ENCODE data around the gene MTG2. TPM values are rescaled to one million over a fixed set of nuclear protein-coding genes. Genes with fewer than 3 reads are reported as not detected.
"Not testable (repeated sequence)": the region's sequence is repeated elsewhere in the genome, so short reads cannot be mapped to it uniquely, and the experiment has no call there.

Gene MTG2
- total RNA-seq, 1 donor from 2014 or later, result 14.8 TPM

DNA sequence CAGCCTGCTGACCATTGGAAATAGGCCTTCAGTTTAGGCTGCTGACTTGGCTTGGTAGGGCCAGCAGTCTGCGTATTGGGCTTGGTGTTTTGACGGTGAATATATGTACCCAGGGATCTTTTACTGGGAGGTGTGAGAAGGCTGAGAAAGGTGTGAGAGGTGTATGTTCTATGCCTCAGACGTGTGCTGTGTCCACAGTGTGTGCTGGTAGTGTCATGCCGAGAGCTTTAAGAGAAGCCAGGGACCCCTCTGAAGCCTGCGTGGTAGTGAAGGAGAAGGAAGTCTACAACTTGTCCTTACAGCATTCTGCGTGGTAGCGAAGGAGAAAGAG, 37.2 kb upstream of the MTG2 start:
- DNase-seq, result no peak

DNA sequence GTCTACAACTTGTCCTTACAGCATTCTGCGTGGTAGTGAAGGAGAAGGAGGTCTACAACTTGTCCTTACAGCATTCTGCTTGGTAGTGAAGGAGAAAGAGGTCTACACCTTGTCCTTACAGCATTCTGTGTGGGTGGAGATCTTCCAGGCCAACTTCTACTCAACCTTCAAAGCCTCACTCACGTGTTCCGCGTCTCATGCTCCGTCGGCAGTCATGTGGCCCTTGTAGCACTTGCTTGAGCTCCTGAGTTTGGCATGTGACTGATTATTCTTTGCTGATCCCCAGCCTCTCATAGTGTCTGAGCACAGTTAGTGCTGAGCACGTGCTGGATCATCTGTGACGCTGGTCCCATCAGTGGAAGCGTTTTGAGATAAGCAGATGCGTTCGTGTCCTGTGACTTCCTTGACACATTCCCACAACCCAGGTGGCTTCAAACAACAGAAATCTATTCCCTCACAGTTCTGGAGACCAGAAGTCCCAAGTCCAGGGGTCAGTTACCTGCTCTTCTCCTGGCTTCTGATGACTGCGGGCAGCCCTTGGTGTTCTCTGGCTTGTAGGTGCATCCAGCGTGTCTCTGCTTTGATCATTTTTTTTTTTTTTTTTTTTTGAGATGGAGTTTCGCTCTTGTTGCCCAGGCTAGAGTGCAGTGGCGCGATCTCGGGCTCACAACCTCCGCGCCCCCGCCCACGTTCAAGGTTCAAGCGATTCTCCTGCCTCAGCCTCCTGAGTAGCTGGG, 36.6 kb upstream of the MTG2 start:
- no peak for DNase-seq

GRCh38 chr20:62147125-62147524, 35.7 kb upstream of the MTG2 start:
- DNase-seq, result no peak

DNA sequence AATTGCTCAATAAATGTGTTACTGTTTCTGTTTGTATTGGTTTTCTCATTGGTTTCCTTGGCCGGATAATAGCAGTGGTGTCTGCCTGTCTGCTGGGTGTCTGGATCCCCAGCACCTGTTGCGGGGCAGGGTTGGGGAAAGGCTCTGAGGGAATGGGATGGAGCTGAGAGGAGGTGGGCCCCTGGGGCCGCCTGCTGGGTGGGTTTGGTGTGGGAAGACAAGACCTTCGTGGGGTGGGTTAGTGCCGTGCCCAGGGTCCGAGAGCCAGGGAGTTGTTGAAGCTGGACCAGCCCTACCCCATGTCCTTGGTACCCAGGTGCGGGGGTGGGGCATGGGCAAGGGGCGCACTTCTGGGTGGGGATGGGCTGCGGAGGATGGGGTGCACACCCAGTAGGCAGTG, 35.3 kb upstream of the MTG2 start:
- no peak for DNase-seq

DNA sequence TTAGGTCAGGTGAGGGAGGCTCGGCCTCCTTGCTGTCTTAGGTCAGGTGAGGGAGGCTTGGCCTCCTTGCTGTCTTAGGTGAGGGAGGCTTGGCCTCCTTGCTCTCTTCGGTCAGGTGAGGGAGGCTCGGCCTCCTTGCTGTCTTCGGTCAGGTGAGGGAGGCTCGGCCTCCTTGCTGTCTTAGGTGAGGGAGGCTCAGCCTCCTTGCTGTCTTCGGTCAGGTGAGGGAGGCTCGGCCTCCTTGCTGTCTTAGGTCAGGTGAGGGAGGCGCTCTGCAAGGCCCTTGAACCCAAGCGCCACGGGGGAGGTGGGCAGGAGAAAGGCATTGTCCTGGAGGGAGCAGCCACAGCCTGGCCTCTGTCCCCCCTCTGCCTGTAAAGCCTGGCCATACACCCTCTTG, 34.4 kb upstream of the MTG2 start:
- not testable (repeated sequence) for DNase-seq

- no peak for DNase-seq
These were observed 33.9 kb upstream of the MTG2 start for GRCh38 chr20:62148908-62149314.

DNA sequence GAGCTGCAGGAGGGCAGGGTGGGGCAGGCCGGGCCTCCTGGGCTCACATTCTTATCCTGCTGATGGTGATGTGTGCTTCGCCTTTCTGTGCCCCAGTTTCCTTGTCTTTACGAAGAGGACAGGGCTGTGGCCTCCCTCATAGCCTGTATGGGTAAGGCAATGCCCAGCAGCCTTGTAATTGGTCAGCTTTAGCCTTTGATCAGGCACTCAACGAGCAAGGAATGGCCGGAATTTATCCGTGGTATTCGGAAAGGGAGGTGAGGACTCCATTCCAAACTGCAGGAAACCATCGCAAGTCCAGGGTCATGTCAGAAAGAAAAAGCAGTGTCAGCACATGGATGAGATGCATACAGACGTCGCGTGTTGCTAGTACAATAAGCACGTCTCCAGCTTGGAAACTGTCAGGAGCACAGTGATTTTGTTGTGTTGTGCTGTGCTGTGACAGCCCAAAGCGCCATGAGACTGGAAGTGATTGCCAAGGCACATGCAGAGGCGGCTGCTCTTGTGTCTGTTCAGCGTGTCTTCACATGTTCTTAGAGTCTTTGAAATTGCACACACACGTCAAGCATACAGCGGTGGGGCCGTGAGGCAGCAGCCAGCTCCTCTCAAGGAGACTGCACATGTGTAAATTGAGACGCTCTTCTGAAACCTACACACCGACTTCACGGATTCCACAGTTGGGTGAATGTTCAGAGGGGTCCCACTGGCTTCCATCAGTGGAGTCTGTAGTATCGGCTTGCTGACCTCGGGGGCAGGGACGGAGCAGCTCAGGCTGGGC, 33.1 kb upstream of the MTG2 start:
- no peak for DNase-seq

DNA sequence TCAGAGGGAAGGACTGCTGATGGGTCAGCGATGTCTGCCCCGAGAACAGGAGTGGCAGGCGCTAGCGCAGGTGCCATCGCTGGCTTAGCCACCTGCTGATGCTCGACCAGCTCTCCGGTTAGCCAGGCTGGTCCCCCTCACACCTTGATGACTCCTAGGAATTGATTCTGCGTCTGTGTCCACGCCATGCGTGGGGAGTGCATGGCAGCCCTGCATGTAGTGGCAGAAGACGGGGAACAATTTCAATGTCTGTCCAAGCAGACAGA, 32.6 kb upstream of the MTG2 start:
- no peak for DNase-seq

GRCh38 chr20:62151225-62151624, 31.6 kb upstream of the MTG2 start:
- DNase-seq, result no peak

DNA sequence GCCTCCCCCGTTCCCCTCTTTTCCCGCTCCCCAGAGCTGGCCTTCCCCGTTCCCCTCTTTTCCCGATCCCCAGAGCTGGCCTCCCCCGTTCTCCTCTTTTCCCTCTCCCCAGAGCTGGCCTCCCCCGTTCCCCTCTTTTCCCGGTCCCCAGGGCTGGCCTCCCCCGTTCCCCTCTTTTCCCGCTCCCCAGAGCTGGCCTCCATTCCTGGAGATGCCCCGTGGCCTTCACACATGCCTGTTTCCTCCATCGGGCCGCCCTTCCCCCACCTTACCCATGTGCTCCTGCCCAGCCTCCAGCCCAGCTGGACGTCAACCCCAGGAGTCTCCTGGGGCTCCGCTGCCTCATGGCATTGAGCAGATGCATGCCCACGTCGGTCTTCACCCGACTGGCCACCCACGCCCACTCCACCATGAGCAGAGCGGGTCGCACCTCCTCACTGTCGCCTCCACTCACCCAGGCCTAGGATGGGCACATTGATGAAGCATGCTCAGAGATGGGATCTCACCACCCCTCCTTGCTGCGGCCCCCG, 30.9 kb upstream of the MTG2 start:
- DNase-seq, result no peak

DNA sequence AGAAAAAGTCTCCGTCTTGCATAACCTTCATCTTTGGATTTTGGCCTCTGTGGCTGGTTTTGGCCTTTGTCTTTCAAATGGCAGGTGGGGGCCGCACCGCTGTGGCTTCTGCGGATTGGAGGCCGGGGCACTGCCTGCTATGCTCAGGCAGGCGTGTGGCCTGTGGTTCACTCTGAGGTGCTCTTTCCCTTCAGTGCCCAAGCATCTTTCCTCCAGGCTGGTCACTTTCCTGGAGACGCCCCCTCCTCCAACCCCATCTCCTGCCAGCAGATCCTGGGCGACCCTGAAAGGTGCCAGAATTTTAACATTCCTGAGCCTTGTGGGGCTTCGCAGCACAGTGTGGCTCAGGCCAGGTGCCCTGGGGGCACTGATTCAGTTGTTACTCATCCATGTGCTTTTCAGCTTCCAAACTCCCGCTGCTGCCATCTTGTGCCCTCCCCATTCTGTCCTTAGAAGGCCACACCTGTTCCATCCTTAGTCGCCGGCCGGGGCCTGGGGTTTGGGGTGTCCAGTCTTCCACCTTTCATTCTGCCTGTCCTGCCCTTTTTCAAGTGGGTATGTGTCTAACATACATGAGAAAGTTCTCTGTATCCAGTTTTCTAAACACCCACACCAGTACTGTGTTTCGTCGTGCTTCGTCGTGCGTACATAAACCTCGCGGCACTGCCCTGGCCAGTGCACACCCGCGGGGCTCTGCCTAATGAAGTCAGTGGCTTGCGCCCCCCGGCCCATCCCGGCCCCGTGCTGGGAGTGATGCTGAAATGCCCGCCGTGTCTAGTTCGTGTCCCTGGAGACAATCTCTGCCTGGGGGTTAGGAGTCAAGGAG, 27.2 kb upstream of the MTG2 start:
- DNase-seq, result no peak

DNA sequence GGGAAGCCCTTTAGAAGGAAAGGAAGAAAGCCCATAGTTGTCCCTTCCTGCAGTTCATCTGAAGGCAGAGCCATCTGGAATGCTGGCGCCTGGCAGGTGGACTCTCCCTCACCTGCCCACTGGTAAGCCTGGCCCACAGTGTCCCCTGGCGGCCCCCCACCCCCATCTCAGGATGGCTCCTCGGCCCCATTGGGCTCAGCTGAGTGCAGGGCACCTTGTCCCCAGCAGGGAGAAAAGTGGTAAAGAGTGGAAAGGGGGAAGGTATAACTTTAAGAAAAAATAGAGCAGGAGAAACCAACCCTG, 26.6 kb upstream of the MTG2 start:
- no peak for DNase-seq

DNA sequence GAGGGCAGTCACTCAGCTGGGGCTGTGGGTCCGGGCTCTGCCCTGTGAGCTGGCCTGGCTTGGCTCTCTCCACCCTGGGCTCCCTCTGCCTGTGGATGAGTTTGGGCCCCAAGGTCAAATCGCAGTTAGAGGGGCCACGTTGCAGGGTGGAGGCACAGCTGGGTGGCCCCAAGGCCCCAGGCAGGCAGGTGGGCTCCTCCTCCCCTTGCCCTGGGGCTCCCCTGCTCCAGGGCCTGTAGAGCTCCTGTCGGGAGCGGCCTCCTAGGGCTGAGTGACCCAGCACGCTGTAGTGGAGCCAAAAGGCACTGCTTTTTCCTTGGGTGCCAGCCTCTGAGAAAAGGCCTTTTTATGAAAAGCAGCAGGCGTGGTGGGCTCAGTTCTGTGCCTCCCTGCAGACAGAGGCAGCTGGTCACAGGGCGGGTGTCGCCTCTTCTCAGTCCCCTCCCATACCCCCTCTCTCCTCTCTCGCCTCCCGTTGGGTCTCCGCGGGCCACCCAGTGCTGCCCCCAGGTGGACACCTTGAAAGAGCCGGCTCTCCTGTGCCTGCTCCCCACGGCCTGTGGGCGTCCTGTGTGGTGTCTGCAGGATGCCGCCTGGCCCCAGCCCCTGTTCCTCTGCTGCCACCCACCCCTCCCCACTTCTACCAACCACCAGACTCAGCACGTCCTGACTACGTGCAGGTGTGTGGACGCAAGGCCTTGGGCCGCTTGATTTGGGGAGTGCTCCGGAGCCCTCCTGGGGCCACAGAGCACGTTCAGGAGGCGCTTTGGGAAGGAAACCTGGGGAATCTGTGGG, 26.0 kb upstream of the MTG2 start:
- DNase-seq, result no peak

DNA sequence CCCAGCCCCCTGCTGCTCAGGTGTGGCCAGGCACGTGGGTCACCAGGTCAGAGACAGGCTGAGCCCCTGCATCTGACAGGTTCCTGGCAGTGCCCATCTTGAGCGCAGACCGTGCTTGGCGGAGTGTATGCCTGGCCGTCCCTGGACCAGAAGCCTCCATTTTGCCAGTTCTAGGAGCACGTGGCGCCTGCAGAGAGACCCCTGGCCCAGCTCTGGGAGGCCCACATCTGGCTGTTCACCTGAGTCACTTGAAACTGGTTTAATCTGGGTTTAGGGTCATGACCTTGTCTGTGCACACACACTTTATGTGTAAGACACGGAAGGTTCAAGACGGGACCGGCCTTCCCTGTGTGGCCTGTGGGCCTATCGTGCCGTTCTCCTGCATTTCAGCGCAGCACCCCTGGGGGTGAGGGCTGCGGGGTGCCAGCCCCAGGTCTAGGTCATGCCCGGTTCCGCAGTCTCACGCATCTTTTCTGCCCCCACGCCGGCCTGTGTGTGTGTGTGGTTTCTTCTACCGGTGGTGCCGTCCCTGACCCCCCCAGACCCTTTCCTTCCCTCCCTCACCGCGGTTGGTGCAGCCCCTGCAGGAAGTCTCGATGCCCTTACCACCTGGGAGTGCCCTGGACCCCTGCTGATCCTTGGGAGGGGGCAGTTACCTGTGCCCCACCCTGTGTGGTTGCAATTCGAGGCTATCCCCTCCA, 25.3 kb upstream of the MTG2 start:
- DNase-seq, result no peak

- DNase-seq, result no peak
These were observed 24.8 kb upstream of the MTG2 start for GRCh38 chr20:62158088-62158400.

- DNase-seq, result no peak
These were observed 24.3 kb upstream of the MTG2 start for GRCh38 chr20:62158541-62158940.

- no peak for DNase-seq
These were observed 23.8 kb upstream of the MTG2 start for GRCh38 chr20:62159052-62159451.

- no peak for DNase-seq
These were observed 23.0 kb upstream of the MTG2 start for GRCh38 chr20:62159839-62160238.

DNA sequence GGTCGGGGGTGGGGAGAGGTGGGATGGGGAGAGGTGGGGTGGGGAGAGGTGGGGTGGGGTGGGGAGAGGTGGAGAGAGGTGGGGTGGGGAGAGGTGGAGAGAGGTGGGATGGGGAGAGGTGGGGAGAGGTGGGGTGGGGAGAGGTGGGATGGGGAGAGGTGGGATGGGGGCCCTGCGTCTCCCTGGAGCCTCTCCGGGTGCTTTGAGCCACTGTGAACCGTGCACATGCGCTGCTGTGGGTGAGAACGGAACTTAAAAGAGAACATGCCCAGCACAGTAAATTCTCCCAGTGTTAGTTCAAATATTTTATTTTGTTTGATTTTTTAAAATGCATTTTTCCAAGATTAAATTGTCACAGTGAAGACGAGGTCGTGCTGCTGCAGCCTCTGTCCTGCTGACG, 22.6 kb upstream of the MTG2 start:
- no peak for DNase-seq

DNA sequence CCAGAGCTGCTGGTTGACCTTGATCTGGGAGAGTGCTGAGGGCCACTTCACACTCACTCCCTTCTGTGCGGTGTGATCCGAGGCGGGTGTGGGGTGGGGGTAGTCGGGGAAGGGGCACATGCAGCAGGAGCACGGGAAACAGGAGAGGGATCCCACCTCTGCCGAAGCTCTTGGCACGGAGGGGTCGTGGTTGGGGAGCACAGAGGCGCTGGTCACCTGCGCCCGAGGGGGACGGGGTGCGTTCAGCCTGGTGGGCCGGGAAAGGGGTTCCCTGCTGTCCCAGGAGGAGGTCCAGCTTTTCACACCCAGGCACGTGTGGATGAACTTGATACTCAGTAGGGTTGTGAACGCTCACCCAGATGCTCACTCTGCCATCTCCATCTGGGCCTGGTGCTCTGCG, 22.0 kb upstream of the MTG2 start:
- no peak for DNase-seq

DNA sequence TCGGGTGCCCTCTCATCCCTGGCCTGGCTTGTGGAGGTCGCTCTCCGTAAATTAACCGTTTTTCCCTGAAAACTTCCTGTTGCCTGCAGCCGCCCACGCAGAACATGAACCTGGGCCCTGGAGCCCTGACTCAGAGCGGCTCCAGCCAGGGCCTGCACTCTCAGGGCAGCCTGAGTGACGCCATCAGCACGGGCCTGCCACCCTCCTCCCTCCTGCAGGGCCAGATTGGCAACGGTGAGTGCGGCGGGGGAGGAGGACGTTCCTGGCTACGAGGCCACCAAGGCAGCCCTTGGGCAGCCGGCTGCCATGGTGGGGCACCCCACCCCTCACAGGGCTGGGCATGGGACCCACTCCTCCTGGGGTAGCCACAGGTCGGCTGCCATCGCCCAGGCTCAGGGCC, 21.5 kb upstream of the MTG2 start:
- DNase-seq, result no peak

- no peak for DNase-seq
These were observed 19.9 kb upstream of the MTG2 start for GRCh38 chr20:62162765-62163484.

Data from occipital lobe (tissue), 2 donors.